GM23248 (cell line): ENCODE measurements around the gene COL16A1. TPM values are rescaled to one million over a fixed set of nuclear protein-coding genes. Genes with fewer than 3 reads are reported as not detected.

Experiments
- DNase-seq: peaks from one replicate; pipeline ENCODE4 v3.0.0-alpha.2; 2015
- H2AFZ ChIP-seq: fragments of 200-600 bp; sonication (generic); 2 replicates; pipeline ENCODE4 v1.6.1; 2016; ENCODE audit warnings: antibody characterized with exemption
- H3F3A ChIP-seq: fragments of 200-600 bp; sonication (generic); 2 replicates; pipeline ENCODE4 v1.6.1; 2016; ENCODE audit warnings: mild to moderate bottlenecking, antibody characterized with exemption, mixed run types; ENCODE audit not compliant: insufficient read depth
- H3K27ac ChIP-seq: fragments of 200-600 bp; sonication (generic); 2 replicates; pipeline ENCODE4 v1.5.1; 2016; ENCODE audit warnings: mild to moderate bottlenecking
- H3K27me3 ChIP-seq: fragments of 200-600 bp; sonication (generic); replicated peaks from 2 replicates; pipeline ENCODE4 v1.6.1; 2016; ENCODE audit warnings: mild to moderate bottlenecking; ENCODE audit not compliant: insufficient read depth
- H3K36me3 ChIP-seq: fragments of 200-600 bp; sonication (generic); 2 replicates; pipeline ENCODE4 v1.6.1; 2016; ENCODE audit warnings: low read depth, mild to moderate bottlenecking
- H3K4me1 ChIP-seq: fragments of 200-600 bp; sonication (generic); 2 replicates; pipeline ENCODE4 v1.6.1; 2016; ENCODE audit warnings: mild to moderate bottlenecking; ENCODE audit not compliant: insufficient read depth
- H3K4me2 ChIP-seq: fragments of 200-600 bp; sonication (generic); one replicate; pipeline ENCODE4 v1.6.1; 2016; ENCODE audit warnings: mild to moderate bottlenecking; ENCODE audit not compliant: unreplicated experiment
- H3K4me3 ChIP-seq: fragments of 200-600 bp; sonication (generic); 2 replicates; pipeline ENCODE4 v1.5.1; 2016; ENCODE audit warnings: mild to moderate bottlenecking
- H3K79me2 ChIP-seq: fragments of 200-600 bp; sonication (generic); 2 replicates; pipeline ENCODE4 v1.6.1; 2016; ENCODE audit warnings: mild to moderate bottlenecking; ENCODE audit not compliant: insufficient read depth
- H3K9ac ChIP-seq: fragments of 200-600 bp; sonication (generic); 2 replicates; pipeline ENCODE4 v1.6.1; 2016; ENCODE audit warnings: mild to moderate bottlenecking
- H3K9me2 ChIP-seq: fragments of 200-600 bp; sonication (generic); 2 replicates; pipeline ENCODE4 v1.6.1; 2016; ENCODE audit warnings: mixed run types, mild to moderate bottlenecking, moderate library complexity; ENCODE audit not compliant: insufficient read depth
- H3K9me3 ChIP-seq: fragments of 200-600 bp; sonication (generic); one replicate; pipeline ENCODE4 v1.6.1; 2017; ENCODE audit warnings: low read depth
- H4K20me1 ChIP-seq: fragments of 200-600 bp; sonication (generic); 2 replicates; pipeline ENCODE4 v1.6.0; 2016; ENCODE audit not compliant: insufficient read depth
- EZH2 ChIP-seq: fragments of 200-600 bp; sonication (generic); IDR thresholded peaks from 2 replicates; pipeline ENCODE4 v1.6.1; 2018; ENCODE audit warnings: antibody characterized with exemption, mild to moderate bottlenecking; ENCODE audit not compliant: insufficient read depth, poor library complexity, severe bottlenecking
- EZH2phosphoT487 ChIP-seq: fragments of 200-600 bp; sonication (generic); IDR thresholded peaks from 2 replicates; pipeline ENCODE4 v1.6.1; 2018; ENCODE audit warnings: antibody characterized with exemption, moderate library complexity, mild to moderate bottlenecking, low read depth; ENCODE audit not compliant: insufficient read depth
- WGBS, 2 experiments: methylation state at CpG; one replicate each; pipeline ENCODE4 v1.1.6; 2015 to 2017; ENCODE audit warnings: low lambda C conversion rate in 2 of 2, low coverage in 1 of 2; ENCODE audit errors: missing lambda C conversion rate in 2 of 2; 5-methylcytosine and 5-hydroxymethylcytosine counted together
- in situ Hi-C: fragments of 300-500 bp; cut with MboI; formaldehyde crosslinking; loops from 2 replicates; pipeline ENCODE4 v1.15.0; 2020
- polyA plus RNA-seq: library from polyadenylated mRNA; unstranded; fragments of >200 nt; fragmentation: Nextera tagmentation; extraction: Ambion mirVana; gene quantifications from 2 replicates; pipeline ENCODE4 v1.2.1, GENCODE V29; 2016
- total RNA-seq: library from RNA; depleted of rRNA; stranded (reverse); fragments of >200 nt; shearing (Covaris generic); gene quantifications from 2 replicates; pipeline ENCODE4 v1.2.3, GENCODE V29; 2014

COL16A1 gene
- total and polyA plus RNA-seq, 2 experiments from 2014 or later, result 67.3 to 247 TPM

DNA sequence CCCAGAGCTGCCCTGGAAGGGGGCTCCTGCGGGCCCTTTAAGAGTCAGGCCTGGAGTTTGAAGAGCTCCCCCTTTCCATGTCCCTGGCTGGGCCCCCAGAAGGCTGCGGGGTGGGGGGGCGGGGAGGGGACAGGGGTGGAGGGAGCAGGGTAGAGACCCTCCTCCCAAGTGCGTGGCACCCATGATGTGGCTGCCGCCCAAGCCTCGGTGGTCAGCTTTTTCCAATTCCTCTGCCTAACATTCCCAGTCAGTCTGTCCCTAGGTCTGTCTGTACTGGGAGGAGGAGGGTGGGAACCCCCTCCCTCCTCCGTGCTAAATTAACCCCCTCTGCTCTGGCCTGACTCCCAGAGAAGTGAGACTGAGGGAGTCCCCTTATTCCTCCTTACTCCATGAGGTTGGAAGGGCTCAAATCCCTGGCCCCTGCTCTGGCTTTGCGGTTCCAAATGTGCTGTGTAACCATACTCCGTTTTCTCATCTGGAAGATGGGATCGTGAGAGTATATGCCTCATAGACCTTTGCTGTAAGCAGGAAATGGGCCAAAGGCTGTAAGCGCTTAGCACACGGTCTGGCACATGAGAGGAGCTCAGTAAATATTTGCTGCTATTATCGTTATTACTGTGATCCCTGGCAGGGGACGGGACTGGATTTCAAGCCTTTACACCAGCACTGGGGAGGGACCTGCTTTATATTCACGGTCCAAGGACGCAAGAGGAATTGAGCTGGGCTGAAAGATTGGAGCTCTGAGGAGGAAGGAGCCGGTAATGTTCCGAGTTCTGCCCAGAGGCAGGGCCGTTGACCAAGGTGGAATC is 658 bp upstream of the COL16A1 start:
- in situ Hi-C loops, result no loop called here
- peak overlapping the region; percentile 84 for H3K4me3 ChIP-seq
- WGBS, 2 experiments, result 2% methylated on average over 15 to 19 of the region's 19 CpGs

DNA sequence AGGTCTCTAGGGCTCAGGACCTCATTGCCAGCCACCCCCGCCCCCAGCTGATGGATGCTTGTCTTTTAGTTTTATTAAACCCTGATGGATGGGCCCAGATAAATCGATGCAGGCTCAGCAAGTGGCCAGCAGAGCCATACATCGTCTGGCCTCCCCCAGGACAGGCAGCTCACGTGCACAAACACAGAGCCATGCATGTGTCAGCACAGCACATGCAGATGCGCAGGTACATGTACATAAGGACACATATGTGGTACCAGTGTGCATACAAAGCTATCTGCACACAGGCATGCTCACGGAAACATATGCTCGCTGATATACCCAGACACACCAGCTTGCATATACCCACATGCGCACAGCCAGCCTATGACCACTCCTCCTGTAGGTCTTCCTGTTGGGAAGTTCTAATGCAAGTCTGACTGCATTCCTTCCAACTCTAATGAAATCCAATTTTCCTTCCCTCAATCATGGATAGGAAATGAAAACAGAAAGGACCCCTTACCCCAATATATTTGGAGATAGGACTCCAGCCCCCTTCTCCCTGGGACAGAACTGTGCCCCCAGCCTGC is 897 bp downstream of the COL16A1 start:
- peak; percentile 56 for DNase-seq
- no peak for TF ChIP-seq EZH2phosphoT487
- no peak for TF ChIP-seq EZH2
- Histone ChIP-seq H3K79me2 (peaks cover 36% of the 10 kb centered on the region), H3K9ac (peak overlapping the region; percentile 89), H3K4me3 (peak overlapping the region; percentile 84), H2AFZ (peak overlapping the region; percentile 50), H3K27ac (peak overlapping the region; percentile 89), H3K27me3 (no peaks in the 10 kb centered on the region), H3K9me3 (no peaks in the 10 kb centered on the region), H3K4me2 (peak overlapping the region; percentile 93), H3K4me1 (peaks cover 58% of the 10 kb centered on the region), H3K36me3 (peaks cover 14% of the 10 kb centered on the region; the same call in 1 of the 2 replicates), H4K20me1 (no peaks in the 10 kb centered on the region), H3F3A (peaks cover 44% of the 10 kb centered on the region), H3K9me2 (no peaks in the 10 kb centered on the region)
- in situ Hi-C loops, result no loop called here
- 2 to 4% methylated on average over 8 of the region's 8 CpGs for whole genome bisulfite sequencing, 2 experiments

More for the DNA sequence above, 658 bp upstream of the COL16A1 start:
- Histone ChIP-seq H3K36me3 (peaks cover 2% of the 10 kb centered on the region; the same call in 1 of the 2 replicates), H3K4me2 (peak overlapping the region; percentile 93), H2AFZ (peak overlapping the region; percentile 50), H3K27ac (peak overlapping the region; percentile 89), H3K9me3 (no peaks in the 10 kb centered on the region), H4K20me1 (no peaks in the 10 kb centered on the region), H3K27me3 (no peaks in the 10 kb centered on the region), H3K9me2 (no peaks in the 10 kb centered on the region), H3K4me1 (peaks cover 68% of the 10 kb centered on the region), H3F3A (peaks cover 48% of the 10 kb centered on the region), H3K79me2 (peaks cover 23% of the 10 kb centered on the region), H3K9ac (peak overlapping the region; percentile 89)
- DNase-seq, result peak; percentile 89
- TF ChIP-seq EZH2, result no peak
- no peak for TF ChIP-seq EZH2phosphoT487

DNA sequence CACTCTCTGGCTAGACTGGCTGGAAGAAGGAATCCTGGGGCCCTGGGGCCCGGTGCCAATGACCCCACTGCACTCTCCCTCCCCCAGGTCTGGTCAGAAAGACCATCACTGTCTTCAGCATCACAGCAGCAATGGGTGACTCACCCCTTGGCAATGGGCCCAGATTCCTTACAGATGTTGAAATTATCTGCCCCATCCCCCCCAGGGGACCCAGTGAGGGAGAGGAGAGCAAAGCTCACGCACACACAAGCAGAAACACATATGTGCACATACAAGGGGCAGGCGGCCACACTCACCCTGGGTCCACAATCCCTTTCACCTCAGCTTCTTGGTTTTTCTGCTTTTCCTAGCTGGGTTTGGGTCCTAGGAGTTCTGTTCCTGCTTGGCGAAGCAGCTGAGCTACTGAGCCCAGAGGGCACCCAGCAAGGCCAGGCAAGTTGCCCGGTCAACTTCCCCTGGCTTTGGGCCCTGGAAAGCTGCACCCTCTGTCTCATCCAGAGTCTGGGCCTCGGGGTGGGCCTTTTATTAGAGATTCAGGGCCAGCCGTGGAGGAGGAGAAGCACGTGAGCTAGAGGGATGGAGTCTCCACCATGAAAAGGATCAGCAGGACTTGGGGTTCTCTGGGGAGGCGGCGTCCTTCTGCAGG is 2.6 kb downstream of the COL16A1 start:
- Histone ChIP-seq H3K4me2 (peak overlapping the region; percentile 93), H3K4me3 (peak overlapping the region; percentile 84), H3K4me1 (peaks cover 47% of the 10 kb centered on the region), H3K9me3 (no peaks in the 10 kb centered on the region), H3K27me3 (no peaks in the 10 kb centered on the region), H4K20me1 (no peaks in the 10 kb centered on the region), H3F3A (peaks cover 36% of the 10 kb centered on the region), H3K79me2 (peaks cover 39% of the 10 kb centered on the region), H3K9me2 (no peaks in the 10 kb centered on the region), H2AFZ (no peak overlapping the region), H3K27ac (peak overlapping the region; percentile 89), H3K36me3 (peaks cover 24% of the 10 kb centered on the region; the same call in 1 of the 2 replicates), H3K9ac (peak overlapping the region; percentile 89)
- DNase-seq, result peak; percentile 93
- TF ChIP-seq EZH2, result no peak
- 2% methylated on average over 9 to 10 of the region's 10 CpGs for WGBS, 2 experiments
- in situ Hi-C loops, result no loop called here

DNA sequence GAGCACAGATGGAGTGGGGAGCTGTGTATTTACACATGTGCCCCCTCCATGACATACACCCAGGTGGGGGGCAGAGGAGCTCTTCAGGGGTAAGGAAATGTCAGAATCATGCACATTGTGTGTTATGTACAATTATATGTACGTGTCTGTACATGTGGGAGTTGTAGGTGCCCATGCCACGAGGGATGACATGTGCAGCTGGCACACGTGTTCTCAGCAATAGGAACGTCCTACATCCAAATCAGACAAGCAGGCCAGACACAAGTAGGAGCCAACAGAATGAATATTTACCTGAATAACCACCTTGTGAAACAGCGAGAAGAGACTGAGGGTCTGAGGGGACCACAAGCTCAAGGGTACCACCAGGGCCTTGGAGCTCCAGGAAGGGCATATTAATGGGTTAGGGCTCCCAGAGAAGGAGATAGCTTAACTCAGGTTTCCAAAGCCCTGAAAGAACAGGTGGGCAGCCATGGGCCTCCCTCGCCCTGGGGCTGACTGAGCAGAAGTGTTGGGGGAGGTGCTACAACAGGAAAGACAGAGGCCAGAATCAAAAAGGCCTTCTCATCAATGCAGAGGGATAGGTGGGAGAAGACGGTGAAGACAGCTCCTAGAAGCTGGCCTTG is 3.2 kb downstream of the COL16A1 start:
- Histone ChIP-seq H4K20me1 (no peaks in the 10 kb centered on the region), H3K9me2 (no peaks in the 10 kb centered on the region), H3K27ac (peak overlapping the region; percentile 89), H2AFZ (no peak overlapping the region), H3K79me2 (peaks cover 39% of the 10 kb centered on the region), H3K9me3 (no peaks in the 10 kb centered on the region), H3F3A (peaks cover 36% of the 10 kb centered on the region), H3K27me3 (no peaks in the 10 kb centered on the region), H3K4me3 (peak overlapping the region; percentile 84), H3K4me1 (peaks cover 44% of the 10 kb centered on the region), H3K9ac (peak overlapping the region; percentile 89), H3K36me3 (peaks cover 24% of the 10 kb centered on the region; the same call in 1 of the 2 replicates), H3K4me2 (peak overlapping the region; percentile 93)
- 37 to 40% methylated on average over 7 of the region's 7 CpGs for WGBS, 2 experiments
- TF ChIP-seq EZH2phosphoT487, result no peak
- TF ChIP-seq EZH2, result no peak
- no peak for DNase-seq
- in situ Hi-C loops, result no loop called here
